Fibroblast of lung (primary cell): ENCODE results near the gene NSUN2. TPM values are rescaled to one million over a fixed set of nuclear protein-coding genes. Genes with fewer than 3 reads are reported as not detected.

Source experiments
- DNase-seq, 2 donors: peaks; one replicate each; pipeline versions ENCODE4 v3.0.0 to v3.0.0-alpha.2; 2010; ENCODE audit warnings: low read depth in 2 of 2
- H2AFZ ChIP-seq: 2 replicates; pipeline ENCODE4 v1.5.1; 2012; ENCODE audit warnings: low read length, control low read depth, inconsistent platforms
- H3K27ac ChIP-seq: 2 replicates; pipeline ENCODE4 v1.5.1; 2011; ENCODE audit warnings: low read length, control low read depth; ENCODE audit not compliant: insufficient read depth
- H3K27me3 ChIP-seq: 2 replicates; pipeline ENCODE4 v1.5.1; 2011; ENCODE audit warnings: mild to moderate bottlenecking, low read length; ENCODE audit not compliant: control insufficient read depth, insufficient read depth
- H3K36me3 ChIP-seq: 2 replicates; pipeline ENCODE4 v1.5.1; 2011; ENCODE audit warnings: low read length; ENCODE audit not compliant: control insufficient read depth, insufficient read depth
- H3K4me1 ChIP-seq: 2 replicates; pipeline ENCODE4 v1.5.1; 2011; ENCODE audit warnings: low read length; ENCODE audit not compliant: control insufficient read depth, insufficient read depth; ENCODE audit errors: extremely low read depth
- H3K4me2 ChIP-seq: 2 replicates; pipeline ENCODE4 v1.5.1; 2011; ENCODE audit warnings: low read length, control low read depth; ENCODE audit not compliant: insufficient read depth; ENCODE audit errors: extremely low read depth
- H3K4me3 ChIP-seq, 4 experiments: fragments of 200-600 bp in 1 of 4; sonication (generic) in 1 of 4; replicated peaks in 1 of 4; 2 replicates each; pipeline ENCODE4 v1.5.1; 2011 to 2016; ENCODE audit warnings: low read length in 4 of 4, low read depth in 3 of 4, mild to moderate bottlenecking in 3 of 4, control low read depth in 2 of 4, inconsistent platforms in 1 of 4, mixed read lengths in 1 of 4; ENCODE audit not compliant: insufficient read depth in 1 of 4; ENCODE audit errors: control extremely low read depth in 1 of 4
- H3K79me2 ChIP-seq: 2 replicates; pipeline ENCODE4 v1.5.1; 2012; ENCODE audit warnings: mild to moderate bottlenecking, low read length, inconsistent platforms; ENCODE audit not compliant: control insufficient read depth, insufficient read depth
- H3K9ac ChIP-seq: 2 replicates; pipeline ENCODE4 v1.5.1; 2011; ENCODE audit warnings: mild to moderate bottlenecking, low read length, control low read depth; ENCODE audit not compliant: insufficient read depth
- H3K9me3 ChIP-seq: 2 replicates; pipeline ENCODE4 v1.5.1; 2012; ENCODE audit warnings: low read depth, low read length; ENCODE audit not compliant: control insufficient read depth, insufficient read depth
- H4K20me1 ChIP-seq: 2 replicates; pipeline ENCODE4 v1.5.1; 2011; ENCODE audit warnings: low read length; ENCODE audit not compliant: control insufficient read depth, insufficient read depth; ENCODE audit errors: extremely low read depth
- CTCF ChIP-seq, 2 donors: IDR thresholded peaks in 1 of 2; conservative IDR thresholded peaks in 1 of 2; 1 replicate in 1 of 2; 2 replicates in 1 of 2; pipeline ENCODE4 v1.5.1; 2011 to 2012; ENCODE audit warnings: low read length in 2 of 2, control low read depth in 1 of 2, inconsistent platforms in 1 of 2, low read depth in 1 of 2, mild to moderate bottlenecking in 1 of 2
- EZH2 ChIP-seq: IDR thresholded peaks from 2 replicates; pipeline ENCODE4 v1.5.1; 2012; ENCODE audit warnings: low read length, control low read depth, mild to moderate bottlenecking; ENCODE audit errors: missing control alignments
- polyA plus RNA-seq, 2 donors: library from polyadenylated mRNA; depleted of rRNA in 1 of 2; stranded (reverse) in 1 of 2; unstranded in 1 of 2; fragments of >200 nt; gene quantifications; 2 replicates each; pipeline ENCODE4 v1.2.1, GENCODE V29; 2011 to 2012; ENCODE audit warnings: missing spikeins in 1 of 2
- total RNA-seq: library from RNA; depleted of rRNA; stranded (reverse); fragments of >200 nt; gene quantifications from 2 replicates; pipeline ENCODE4 v1.2.1, GENCODE V29; 2014

NSUN2 gene
- total and polyA plus RNA-seq, 2 donors (not counting 1 experiment from before 2014, with no cell fraction given) = 40.2 to 43.6 TPM

DNA sequence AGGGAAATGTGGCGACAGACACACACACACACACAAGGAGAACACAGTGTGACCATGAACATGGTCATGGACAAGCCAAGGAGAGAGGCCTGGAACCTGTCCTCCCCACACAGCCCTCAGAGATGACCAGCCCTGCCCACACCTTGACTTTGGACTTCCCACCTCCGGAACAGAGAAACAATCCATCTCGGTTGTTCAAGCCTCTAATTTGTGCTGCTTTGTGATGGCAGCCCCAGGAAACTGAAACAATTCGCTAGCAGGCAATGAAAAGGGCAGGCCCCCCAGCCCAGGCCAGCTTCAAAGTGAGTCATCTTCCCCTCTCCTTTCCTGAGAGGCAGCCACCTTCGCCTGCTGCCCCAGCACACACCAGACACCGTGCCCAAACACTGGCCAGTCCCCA lies 47.7 kb downstream of the NSUN2 start:
- Histone ChIP-seq H3K36me3 (no peaks in the 10 kb centered on the region), H3K4me2 (no peak overlapping the region), H3K9me3 (no peaks in the 10 kb centered on the region), H3K27me3 (peaks cover 26% of the 10 kb centered on the region), H3K4me1 (no peaks in the 10 kb centered on the region), H4K20me1 (no peaks in the 10 kb centered on the region), H3K79me2 (no peaks in the 10 kb centered on the region), H3K4me3 (no peak overlapping the region), H2AFZ (no peak overlapping the region), H3K27ac (no peak overlapping the region), H3K9ac (no peak overlapping the region)
- TF ChIP-seq EZH2 (no peak), CTCF (conservative IDR thresholded peaks at IDR 0.05 in 1 of 2, IDR thresholded peaks at IDR 0.05 in 1 of 2; ENCODE audit: low read depth in 1 of 2, low read length in 2 of 2) (no peak)
- no peak for DNase-seq

DNA sequence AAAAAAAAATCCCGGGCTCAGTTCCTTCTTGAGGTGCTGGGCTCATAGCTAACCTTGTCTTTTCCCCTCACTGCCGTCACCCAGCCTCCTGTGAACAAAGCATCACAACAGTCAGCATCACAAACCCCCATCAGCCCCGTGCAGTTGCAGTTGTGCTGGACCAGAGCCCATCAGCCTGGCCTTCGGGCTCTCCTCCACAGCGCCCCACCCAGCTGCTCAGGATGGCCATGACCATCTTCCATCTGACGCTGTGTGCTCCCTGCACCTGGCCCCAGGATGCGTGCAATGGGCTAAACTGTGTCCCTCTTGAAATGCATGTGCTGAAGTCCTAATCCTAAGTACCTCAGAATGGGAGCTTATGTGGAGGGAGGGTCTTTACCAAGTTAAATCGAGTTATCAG lies 48.1 kb downstream of the NSUN2 start:
- Histone ChIP-seq H3K4me1 (no peaks in the 10 kb centered on the region), H3K27me3 (peaks cover 26% of the 10 kb centered on the region), H3K4me2 (no peak overlapping the region), H3K36me3 (no peaks in the 10 kb centered on the region), H3K4me3 (no peak overlapping the region), H3K9ac (no peak overlapping the region), H2AFZ (no peak overlapping the region), H4K20me1 (no peaks in the 10 kb centered on the region), H3K79me2 (no peaks in the 10 kb centered on the region), H3K9me3 (no peaks in the 10 kb centered on the region), H3K27ac (no peak overlapping the region)
- no peak for TF ChIP-seq CTCF (conservative IDR thresholded peaks at IDR 0.05 in 1 of 2, IDR thresholded peaks at IDR 0.05 in 1 of 2; ENCODE audit: low read depth in 1 of 2, low read length in 2 of 2)
- TF ChIP-seq EZH2 = no peak
- no peak for DNase-seq

GRCh38 chr5:6584101-6584645 lies 48.7 kb downstream of the NSUN2 start:
- Histone ChIP-seq H3K4me3 (no peak overlapping the region), H3K9ac (no peak overlapping the region), H3K36me3 (no peaks in the 10 kb centered on the region), H3K27ac (no peak overlapping the region), H3K4me2 (no peak overlapping the region), H3K9me3 (no peaks in the 10 kb centered on the region), H3K4me1 (no peaks in the 10 kb centered on the region), H3K79me2 (no peaks in the 10 kb centered on the region), H2AFZ (no peak overlapping the region), H3K27me3 (peaks cover 26% of the 10 kb centered on the region), H4K20me1 (no peaks in the 10 kb centered on the region)
- TF ChIP-seq EZH2 (no peak), CTCF (conservative IDR thresholded peaks at IDR 0.05 in 1 of 2, IDR thresholded peaks at IDR 0.05 in 1 of 2; ENCODE audit: low read depth in 1 of 2, low read length in 2 of 2) (no peak)
- DNase-seq = no peak
